SH-SY5Y (cell line): ENCODE measurements around the gene SLC24A3.

ENCODE experiments used
- GATA2 ChIP-seq: IDR thresholded peaks from 2 replicates; pipeline ENCODE4 v1.6.1; 2011; ENCODE audit warnings: mild to moderate bottlenecking, low read depth, low read length
- GATA3 ChIP-seq: IDR thresholded peaks from 2 replicates; pipeline ENCODE4 v1.6.1; 2011; ENCODE audit warnings: low read depth, mild to moderate bottlenecking, low read length, moderate library complexity

DNA sequence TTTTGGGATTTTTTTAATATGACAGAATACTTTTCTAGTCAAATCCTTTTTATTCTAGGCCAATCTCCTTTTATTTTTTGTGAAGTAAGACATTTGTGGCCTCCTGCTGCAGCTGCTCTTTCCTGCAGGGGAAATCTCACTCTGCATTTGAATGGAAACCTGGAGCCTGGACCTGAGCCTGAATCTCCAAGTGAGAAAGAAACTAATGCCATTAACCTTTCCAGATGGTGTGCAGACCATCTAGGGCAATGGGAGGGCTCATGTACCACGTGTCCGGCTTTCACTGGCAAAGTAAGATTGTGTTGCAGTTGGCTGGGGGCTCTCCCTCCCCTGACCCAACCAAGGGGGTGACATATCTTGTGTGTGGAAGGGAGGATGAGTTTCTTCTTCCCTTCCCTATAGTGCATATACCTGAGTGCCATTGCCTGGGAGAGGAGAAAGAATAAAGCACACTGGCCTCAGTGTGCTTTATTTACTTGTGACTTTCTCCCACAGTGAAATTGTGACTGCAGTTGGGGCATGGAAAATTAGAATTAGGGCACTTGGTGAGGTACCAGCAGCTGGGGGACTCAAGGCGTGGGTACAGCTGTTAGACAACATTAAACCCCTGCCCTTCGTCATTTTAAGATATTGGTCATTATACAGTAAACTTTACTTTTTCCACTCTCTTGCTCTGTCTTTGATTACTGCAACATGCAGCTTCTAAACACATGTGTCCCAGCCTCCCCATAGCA lies 385.8 kb downstream of the SLC24A3 start:
- TF ChIP-seq GATA2 (no peak), GATA3 (no peak)
